Parathyroid adenoma (tissue), 2 donors: Measurements from ENCODE around the gene OR10K2.

Experiments used
- H2AFZ ChIP-seq: fragments of 300-600 bp; sonication (generic); one replicate; pipeline ENCODE4 v1.7.0; 2017; ENCODE audit warnings: antibody characterized with exemption, mild to moderate bottlenecking
- H3K27ac ChIP-seq: fragments of 300-600 bp; sonication (generic); one replicate; pipeline ENCODE4 v1.7.0; 2017
- H3K27me3 ChIP-seq: fragments of 300-600 bp; sonication (generic); one replicate; pipeline ENCODE4 v1.7.0; 2017; ENCODE audit warnings: low read length; ENCODE audit not compliant: control insufficient read depth, insufficient read depth
- H3K36me3 ChIP-seq: fragments of 300-600 bp; sonication (generic); one replicate; pipeline ENCODE4 v1.7.0; 2017; ENCODE audit warnings: low read length; ENCODE audit not compliant: control insufficient read depth, insufficient read depth
- H3K4me1 ChIP-seq: fragments of 300-600 bp; sonication (generic); one replicate; pipeline ENCODE4 v1.7.0; 2017; ENCODE audit warnings: control low read depth
- H3K4me2 ChIP-seq: fragments of 300-600 bp; sonication (generic); one replicate; pipeline ENCODE4 v1.7.0; 2017; ENCODE audit warnings: low read length
- H3K4me3 ChIP-seq: fragments of 300-600 bp; sonication (generic); one replicate; pipeline ENCODE4 v1.7.0; 2017; ENCODE audit warnings: low read depth, low read length
- H3K79me2 ChIP-seq: fragments of 300-600 bp; sonication (generic); one replicate; pipeline ENCODE4 v1.7.0; 2017; ENCODE audit warnings: control low read depth
- H3K9ac ChIP-seq: fragments of 300-600 bp; sonication (generic); one replicate; pipeline ENCODE4 v1.7.0; 2017; ENCODE audit warnings: mild to moderate bottlenecking
- H3K9me3 ChIP-seq: fragments of 300-600 bp; sonication (generic); one replicate; pipeline ENCODE4 v1.7.0; 2017; ENCODE audit warnings: low read length; ENCODE audit not compliant: control insufficient read depth
- CTCF ChIP-seq: fragments of 300-600 bp; sonication (generic); IDR thresholded peaks from one replicate; pipeline ENCODE4 v1.7.0; 2017; ENCODE audit warnings: antibody characterized with exemption, mild to moderate bottlenecking
- donor health status: primary hyperparathyroidism.

The OR10K2 gene

GRCh38 chr1:158425027-158425426 lies 1.0 kb downstream of the OR10K2 start:
- no peak overlapping the region for H3K9ac ChIP-seq
- no peak overlapping the region for H3K4me3 ChIP-seq
- no peak overlapping the region for H2AFZ ChIP-seq
- H3K36me3 ChIP-seq = no peaks in the 10 kb centered on the region
- no peak overlapping the region for H3K4me2 ChIP-seq
- H3K27ac ChIP-seq = no peak overlapping the region
- no peaks in the 10 kb centered on the region for H3K9me3 ChIP-seq
- no peak for TF ChIP-seq CTCF
- no peaks in the 10 kb centered on the region for H3K79me2 ChIP-seq
- H3K27me3 ChIP-seq = no peaks in the 10 kb centered on the region
- H3K4me1 ChIP-seq = no peaks in the 10 kb centered on the region

DNA sequence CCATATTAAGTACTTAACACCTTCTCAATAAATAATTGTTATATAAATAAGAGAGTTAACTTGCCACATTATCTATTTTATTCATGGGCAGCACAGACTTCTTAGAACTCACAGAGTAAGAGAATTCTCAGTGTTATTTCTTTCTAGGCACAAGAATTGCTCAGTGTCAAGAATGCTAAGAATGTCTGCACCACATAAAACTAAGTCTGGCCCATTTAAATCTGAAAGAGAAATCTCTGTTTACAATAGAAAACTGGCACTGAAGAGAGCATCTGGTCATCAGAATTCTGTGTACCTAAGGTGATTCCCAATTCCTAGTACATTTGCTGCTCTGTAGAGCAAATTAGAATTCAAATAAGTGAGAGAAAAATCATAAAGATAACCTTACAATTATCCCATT lies 3.8 kb downstream of the OR10K2 start:
- no peak for TF ChIP-seq CTCF
- H3K27me3 ChIP-seq = no peaks in the 10 kb centered on the region
- H3K27ac ChIP-seq = no peak overlapping the region

DNA sequence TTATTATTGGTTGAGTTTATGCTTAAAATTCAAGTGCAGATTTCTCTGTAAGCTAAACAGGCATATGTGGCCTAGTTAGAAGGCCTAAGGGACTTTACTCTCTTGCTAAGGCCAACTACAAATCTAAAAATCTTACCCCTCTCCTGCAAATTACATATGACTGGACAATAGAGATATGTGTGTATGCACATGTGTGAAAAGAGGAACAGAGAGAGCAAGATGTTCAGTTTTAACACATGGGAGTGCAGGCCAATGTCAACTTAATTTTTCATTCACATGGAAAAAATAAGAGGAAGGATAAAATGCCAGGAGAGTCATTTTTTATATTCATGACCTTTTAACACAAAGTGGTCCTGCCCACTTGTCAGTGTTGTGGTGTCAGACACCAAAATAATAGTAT lies 8.5 kb downstream of the OR10K2 start:
- TF ChIP-seq CTCF = no peak
- H3K4me1 ChIP-seq = no peaks in the 10 kb centered on the region
- H3K9ac ChIP-seq = no peak overlapping the region
- H3K4me2 ChIP-seq = no peak overlapping the region
- no peak overlapping the region for H3K27ac ChIP-seq
- H3K79me2 ChIP-seq = no peaks in the 10 kb centered on the region
- H3K9me3 ChIP-seq = no peaks in the 10 kb centered on the region
- H3K36me3 ChIP-seq = no peaks in the 10 kb centered on the region
- H3K4me3 ChIP-seq = no peak overlapping the region
- H3K27me3 ChIP-seq = no peaks in the 10 kb centered on the region
- no peak overlapping the region for H2AFZ ChIP-seq

More for the DNA sequence above, 3.8 kb downstream of the OR10K2 start:
- H2AFZ ChIP-seq = no peak overlapping the region
- H3K4me2 ChIP-seq = no peak overlapping the region
- H3K9ac ChIP-seq = no peak overlapping the region
- H3K36me3 ChIP-seq = no peaks in the 10 kb centered on the region
- H3K79me2 ChIP-seq = no peaks in the 10 kb centered on the region
- no peak overlapping the region for H3K4me3 ChIP-seq
- no peaks in the 10 kb centered on the region for H3K9me3 ChIP-seq
- no peaks in the 10 kb centered on the region for H3K4me1 ChIP-seq

DNA sequence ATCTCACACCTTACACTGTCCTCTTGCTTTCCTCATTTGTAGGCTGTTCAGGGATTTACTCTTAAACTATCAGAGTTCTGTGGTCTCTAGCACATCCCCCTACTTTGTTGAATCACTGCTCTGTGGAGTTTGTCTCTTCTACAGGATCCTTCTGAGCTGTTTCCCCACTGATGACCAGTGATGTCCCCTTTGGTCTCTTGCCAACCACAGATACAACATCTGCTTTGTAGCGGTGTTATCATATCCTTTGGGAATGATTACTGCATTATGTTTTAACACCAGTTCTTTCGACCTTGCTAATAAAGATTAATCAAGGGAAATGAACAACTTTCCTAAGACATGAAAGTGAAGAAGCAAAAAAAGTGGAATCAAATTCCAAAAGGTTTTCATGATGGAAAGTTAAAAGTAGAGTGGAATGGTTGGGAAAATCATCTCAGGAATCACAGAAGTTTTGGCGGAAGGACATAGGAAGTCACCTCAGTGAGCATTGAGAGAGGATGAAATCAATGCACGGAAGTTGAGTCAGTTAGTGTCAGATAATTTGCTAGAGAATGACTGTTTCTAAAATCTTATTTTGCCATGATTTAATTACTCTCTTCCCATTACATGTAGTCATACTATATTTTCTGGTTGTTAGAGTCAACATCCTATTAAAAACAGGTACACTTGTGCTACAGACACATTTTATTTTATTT lies 11.2 kb downstream of the OR10K2 start:
- Histone ChIP-seq H3K36me3 (no peaks in the 10 kb centered on the region), H3K4me2 (no peak overlapping the region), H3K9ac (no peak overlapping the region), H3K27me3 (no peaks in the 10 kb centered on the region), H2AFZ (no peak overlapping the region), H3K9me3 (no peaks in the 10 kb centered on the region), H3K4me1 (no peaks in the 10 kb centered on the region), H3K79me2 (no peaks in the 10 kb centered on the region), H3K27ac (no peak overlapping the region), H3K4me3 (no peak overlapping the region)
- no peak for TF ChIP-seq CTCF

DNA sequence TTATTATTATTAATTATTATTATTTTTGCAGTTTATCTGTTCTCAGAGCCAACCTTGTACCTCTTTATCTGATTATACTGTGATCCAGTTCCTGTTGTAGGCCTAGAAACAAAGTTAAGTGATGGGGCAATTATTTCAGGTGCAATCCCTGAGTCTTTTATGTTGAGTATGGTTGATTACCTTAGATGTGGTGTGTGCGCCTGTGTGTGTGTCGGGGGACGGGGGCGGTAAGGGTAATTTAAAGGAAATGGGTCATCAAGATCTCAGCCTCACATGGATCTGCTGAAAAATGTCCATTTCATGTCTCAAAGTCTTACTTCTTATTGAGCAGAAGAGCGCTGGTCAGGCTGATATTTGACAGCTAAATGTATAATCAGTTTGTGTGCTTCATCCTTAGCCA lies 18.9 kb downstream of the OR10K2 start:
- Histone ChIP-seq H2AFZ (no peak overlapping the region), H3K4me2 (no peak overlapping the region)
- TF ChIP-seq CTCF = no peak

More for the DNA sequence above, 18.9 kb downstream of the OR10K2 start:
- Histone ChIP-seq H3K79me2 (no peaks in the 10 kb centered on the region), H3K27ac (no peak overlapping the region), H3K27me3 (no peaks in the 10 kb centered on the region), H3K9me3 (no peaks in the 10 kb centered on the region), H3K4me1 (no peaks in the 10 kb centered on the region), H3K4me3 (no peak overlapping the region), H3K9ac (no peak overlapping the region), H3K36me3 (no peaks in the 10 kb centered on the region)
